ENCODE measurements around the gene ZCCHC7. TPM values are rescaled to one million over a fixed set of nuclear protein-coding genes. Genes with fewer than 3 reads are reported as not detected.
"Not testable (repeated sequence)": the region's sequence is repeated elsewhere in the genome, so short reads cannot be mapped to it uniquely, and the experiment has no call there.

The ZCCHC7 gene
- total RNA-seq, 1 donor from 2014 or later: 25.1 TPM

- TF ChIP-seq CTCF (IDR thresholded peaks at IDR 0.05): no peak
- H3K27me3 ChIP-seq: no peaks in the 10 kb centered on the region
- intact Hi-C loops (cut with DNase I): no loop called here
- DNase-seq (ENCODE audit: low spot score in 2 of 2): no peak
- no peaks in the 10 kb centered on the region for H3K4me1 ChIP-seq
- H3K4me3 ChIP-seq: no peak overlapping the region
- H3K9me3 ChIP-seq: no peaks in the 10 kb centered on the region
- H3K27ac ChIP-seq: no peak overlapping the region
- peaks cover 0 to 23% of the 10 kb centered on the region in 2 donors for H3K36me3 ChIP-seq
Observed at GRCh38 chr9:37083654-37084053, 36.7 kb upstream of the ZCCHC7 start.

GRCh38 chr9:37085233-37085632 lies 35.1 kb upstream of the ZCCHC7 start:
- Histone ChIP-seq H3K4me3 (no peak overlapping the region), H3K9me3 (no peaks in the 10 kb centered on the region), H3K27ac (no peak overlapping the region), H3K27me3 (no peaks in the 10 kb centered on the region), H3K36me3 (peaks cover 0 to 29% of the 10 kb centered on the region in 2 donors), H3K4me1 (no peaks in the 10 kb centered on the region)
- DNase-seq (ENCODE audit: low spot score in 2 of 2): no peak
- TF ChIP-seq CTCF (IDR thresholded peaks at IDR 0.05): no peak
- intact Hi-C loops (cut with DNase I): no loop called here

- DNase-seq (ENCODE audit: low spot score in 2 of 2); H3K4me3 ChIP-seq; H3K27me3 ChIP-seq; H3K4me1 ChIP-seq; intact Hi-C loops (cut with DNase I); H3K9me3 ChIP-seq; H3K27ac ChIP-seq: not testable (repeated sequence)
- peaks cover 0 to 12% of the 10 kb centered on the region in 2 donors for H3K36me3 ChIP-seq
Observed at GRCh38 chr9:37092714-37093295, 27.6 kb upstream of the ZCCHC7 start.

- H3K4me1 ChIP-seq: no peaks in the 10 kb centered on the region
- H3K27me3 ChIP-seq: no peaks in the 10 kb centered on the region
- no peaks in the 10 kb centered on the region for H3K9me3 ChIP-seq
- intact Hi-C loops (cut with DNase I): no loop called here
- H3K36me3 ChIP-seq: no peaks in the 10 kb centered on the region
- no peak for DNase-seq (ENCODE audit: low spot score in 2 of 2)
- H3K27ac ChIP-seq: no peak overlapping the region
- H3K4me3 ChIP-seq: no peak overlapping the region
- no peak for TF ChIP-seq CTCF (IDR thresholded peaks at IDR 0.05)
Observed at GRCh38 chr9:37094751-37095150, 25.6 kb upstream of the ZCCHC7 start.

- Histone ChIP-seq H3K27ac (no peak overlapping the region), H3K36me3 (no peaks in the 10 kb centered on the region), H3K9me3 (no peaks in the 10 kb centered on the region), H3K4me3 (no peak overlapping the region), H3K4me1 (no peaks in the 10 kb centered on the region), H3K27me3 (no peaks in the 10 kb centered on the region)
- TF ChIP-seq CTCF (IDR thresholded peaks at IDR 0.05): no peak
- DNase-seq (ENCODE audit: low spot score in 2 of 2): no peak
- intact Hi-C loops (cut with DNase I): no loop called here
Observed at GRCh38 chr9:37096628-37097027, 23.7 kb upstream of the ZCCHC7 start.

- no peaks in the 10 kb centered on the region for H3K9me3 ChIP-seq
- H3K36me3 ChIP-seq: no peaks in the 10 kb centered on the region
- no peaks in the 10 kb centered on the region for H3K27me3 ChIP-seq
- no peak for TF ChIP-seq CTCF (IDR thresholded peaks at IDR 0.05)
- H3K4me1 ChIP-seq: no peaks in the 10 kb centered on the region
- no peak for DNase-seq (ENCODE audit: low spot score in 2 of 2)
- intact Hi-C loops (cut with DNase I): no loop called here
- H3K27ac ChIP-seq: no peak overlapping the region
- no peak overlapping the region for H3K4me3 ChIP-seq
Observed at GRCh38 chr9:37097294-37097693, 23.1 kb upstream of the ZCCHC7 start.
